Hepatic stellate cell (primary cell): ENCODE data around the gene ITPRID1.
"Not testable (repeated sequence)": the region's sequence is repeated elsewhere in the genome, so short reads cannot be mapped to it uniquely, and the experiment has no call there.

Experiments
- DNase-seq: peaks from one replicate; pipeline ENCODE4 v3.0.0; 2011; ENCODE audit warnings: low spot score

ITPRID1 gene

GRCh38 chr7:31513790-31514189 is at the start of gene ITPRID1:
TSS of gene ITPRID1 (plus strand) at chr7:31514090. CDS start at chr7:31553025, 38,935 bp downstream.
- DNase-seq, result no peak

DNA sequence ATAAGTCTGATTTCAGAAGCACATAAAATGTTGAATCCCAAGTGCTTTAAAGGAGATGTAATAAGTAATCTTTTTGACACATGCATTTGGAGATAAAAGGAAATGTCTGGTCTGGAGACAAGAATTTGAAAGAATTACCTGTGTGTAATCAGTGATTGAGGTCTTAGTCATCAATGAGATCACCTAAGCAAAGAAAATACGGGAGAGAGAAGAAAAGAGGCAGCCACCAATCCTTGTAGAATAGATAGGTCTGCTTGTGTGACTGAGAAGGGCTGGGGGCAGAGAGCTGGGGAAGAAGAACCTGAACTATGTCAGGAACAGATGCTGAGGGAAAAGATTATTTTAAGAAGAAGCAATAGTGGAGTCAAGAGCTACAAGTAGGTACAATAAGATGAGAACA is 49.3 kb upstream of the ITPRID1 start:
- DNase-seq, result no peak

GRCh38 chr7:31465285-31465684 is 48.6 kb upstream of the ITPRID1 start:
- no peak for DNase-seq

- no peak for DNase-seq
These were observed 47.9 kb upstream of the ITPRID1 start for GRCh38 chr7:31466036-31466435.

DNA sequence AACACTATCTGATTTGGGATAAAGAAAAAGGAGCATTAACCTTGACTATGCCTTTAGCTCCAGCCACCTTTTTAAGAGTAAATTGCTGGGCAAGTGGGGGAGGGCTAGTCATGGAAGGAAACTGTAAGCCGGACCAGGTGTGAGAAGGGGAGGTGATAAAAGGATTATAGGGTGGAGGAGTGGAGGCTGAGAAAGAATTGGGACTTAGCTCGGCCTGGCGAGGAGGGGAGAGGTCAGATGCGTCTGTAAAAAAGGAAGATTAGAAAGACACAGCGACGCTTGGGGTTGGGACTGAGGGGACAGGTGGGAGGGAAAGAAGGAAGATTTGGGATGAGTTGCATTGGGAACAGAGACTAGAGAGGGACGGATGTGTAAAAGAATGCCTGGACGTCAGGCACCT is 43.0 kb upstream of the ITPRID1 start:
- DNase-seq, result not testable (repeated sequence)

- no peak for DNase-seq
These were observed 38.5 kb upstream of the ITPRID1 start for GRCh38 chr7:31475368-31475767.

- DNase-seq, result no peak
These were observed 37.7 kb upstream of the ITPRID1 start for GRCh38 chr7:31476073-31476745.

DNA sequence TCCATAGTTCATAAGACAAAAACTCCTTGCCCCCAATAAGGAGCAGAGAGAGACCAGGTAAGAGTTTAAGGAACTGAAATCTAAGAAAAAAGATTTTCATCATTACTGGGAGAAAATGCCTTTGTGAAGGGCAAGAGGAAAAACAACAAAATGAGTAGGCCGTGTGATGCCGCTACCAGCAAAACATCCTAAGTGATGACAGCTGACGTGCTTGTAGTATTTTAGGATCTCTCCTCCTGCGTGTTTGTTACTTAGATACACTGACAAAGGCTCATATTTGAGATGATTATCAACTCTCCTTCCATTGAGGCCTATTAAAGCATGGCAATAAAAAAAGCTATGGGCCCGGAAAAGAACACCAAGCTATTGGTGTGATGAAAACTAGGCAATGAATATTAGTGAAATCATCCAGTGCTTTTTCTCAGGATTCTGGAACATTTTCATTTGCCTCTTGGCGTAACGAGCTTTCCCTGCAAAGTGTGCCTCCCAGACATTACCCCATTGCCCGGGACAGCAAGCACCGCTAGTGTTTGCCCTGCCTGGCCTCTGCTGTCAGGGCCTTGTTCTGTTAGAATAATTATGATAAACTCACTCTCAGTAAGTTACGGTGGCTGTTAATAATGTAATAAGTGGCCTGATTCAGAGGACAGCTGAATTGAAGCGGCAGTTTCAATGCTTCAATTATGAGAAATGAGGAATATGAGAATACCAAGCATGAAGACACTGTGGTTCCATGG is 36.8 kb upstream of the ITPRID1 start:
- DNase-seq, result no peak

DNA sequence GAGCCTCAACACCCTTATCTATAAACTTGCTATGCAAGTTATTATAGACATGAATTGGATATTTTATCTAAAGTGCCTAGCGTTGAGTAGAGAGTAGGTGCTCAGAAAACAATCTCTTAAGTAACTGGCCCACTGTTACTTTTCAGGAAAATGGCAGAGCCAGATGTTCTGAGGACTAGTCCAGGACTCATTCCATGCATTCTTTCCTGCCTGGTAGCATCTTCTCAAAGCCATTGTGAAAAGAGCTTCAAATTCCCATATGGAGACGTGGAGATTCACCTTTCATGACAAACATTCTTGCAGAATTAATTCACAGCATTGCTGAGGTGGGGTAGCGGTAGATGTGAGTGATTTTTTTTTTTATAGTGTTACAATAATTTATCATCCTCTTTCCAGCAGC is 35.9 kb upstream of the ITPRID1 start:
- DNase-seq, result no peak

DNA sequence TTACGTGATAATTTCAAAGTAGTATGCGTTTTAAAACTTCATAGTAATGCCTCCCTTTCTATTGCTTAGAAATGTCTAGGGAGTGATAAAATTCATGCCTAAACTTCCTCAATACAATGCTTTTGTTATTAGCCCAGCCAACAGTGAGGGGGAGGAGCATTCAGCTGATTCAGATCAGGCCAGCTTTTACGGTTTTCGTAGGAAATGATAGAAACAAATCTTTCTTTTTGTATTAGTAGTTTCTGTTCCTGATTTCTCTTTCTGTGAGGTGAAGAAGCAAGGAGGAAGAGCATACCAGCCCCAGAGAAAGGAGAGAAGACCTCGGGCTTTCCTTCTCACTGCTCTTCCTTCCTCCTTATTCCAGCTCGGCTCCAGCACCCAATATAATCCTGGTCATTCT is 35.2 kb upstream of the ITPRID1 start:
- DNase-seq, result no peak

DNA sequence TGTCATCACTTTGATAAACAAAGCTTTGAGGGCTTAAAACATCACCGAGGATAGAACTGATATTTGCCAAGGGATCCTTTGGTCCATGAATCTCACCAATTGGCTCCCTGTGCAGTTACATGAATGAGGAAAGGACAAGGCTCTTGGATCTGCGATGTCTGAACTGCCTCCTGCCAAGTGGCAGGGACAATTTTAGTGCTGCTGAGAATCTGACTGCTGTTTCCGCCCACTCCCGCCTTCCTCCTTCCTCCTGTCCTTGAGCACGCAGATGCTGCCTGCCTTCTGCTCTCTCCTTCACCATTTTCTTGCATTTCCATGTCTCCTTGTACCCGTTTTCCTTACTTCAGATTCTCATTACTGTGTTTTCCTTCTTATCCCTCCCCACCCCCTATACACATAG is 26.8 kb upstream of the ITPRID1 start:
- DNase-seq, result no peak

DNA sequence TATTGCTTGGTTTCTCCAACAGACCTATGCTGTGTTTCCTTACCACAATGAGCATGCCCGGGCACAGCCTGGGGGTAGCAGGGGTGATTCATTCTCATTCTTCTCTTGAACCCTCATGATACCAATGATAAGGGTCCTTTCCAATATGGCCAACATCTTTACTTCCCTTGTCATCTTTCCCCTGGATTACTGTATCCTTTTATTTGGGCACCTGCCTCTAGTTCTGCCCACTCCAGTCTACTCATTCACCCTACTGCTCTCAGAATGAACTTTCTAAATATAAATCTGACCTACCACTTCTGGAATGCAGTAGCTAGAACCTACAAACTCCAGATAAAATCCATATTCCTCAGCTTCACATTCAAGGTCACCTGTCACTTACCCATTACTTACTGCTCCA is 26.4 kb upstream of the ITPRID1 start:
- no peak for DNase-seq

- peak; percentile 9 for DNase-seq
These were observed 25.2 kb upstream of the ITPRID1 start for GRCh38 chr7:31488562-31489203.

GRCh38 chr7:31490796-31491314 is 23.0 kb upstream of the ITPRID1 start:
- DNase-seq, result no peak

- DNase-seq, result no peak
These were observed 21.8 kb upstream of the ITPRID1 start for GRCh38 chr7:31492086-31492485.

DNA sequence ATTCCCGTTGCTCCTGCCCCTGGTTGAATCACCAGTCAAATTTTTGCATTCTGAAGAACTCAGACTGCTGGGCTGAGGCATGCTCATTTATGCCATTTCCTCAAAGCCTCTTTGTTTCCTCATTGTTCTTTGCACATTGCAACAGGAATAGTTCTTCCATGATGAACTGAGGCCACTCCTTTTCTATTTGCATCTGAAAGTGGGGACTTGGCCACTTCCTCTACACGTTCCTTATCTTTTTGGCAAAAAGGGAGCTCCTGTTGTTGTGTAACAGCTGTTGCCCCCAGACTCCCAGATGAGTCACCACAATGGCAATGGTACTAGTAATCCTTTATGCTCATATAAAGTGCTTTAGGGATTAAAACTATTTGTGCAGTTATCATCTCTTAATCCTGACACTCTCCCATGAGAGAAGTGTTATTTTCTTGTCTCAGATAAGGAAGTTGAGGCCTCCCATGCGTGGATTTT is 20.1 kb upstream of the ITPRID1 start:
- no peak for DNase-seq

- no peak for DNase-seq
These were observed 19.5 kb upstream of the ITPRID1 start for GRCh38 chr7:31494421-31494820.

GRCh38 chr7:31495653-31496052 is 18.2 kb upstream of the ITPRID1 start:
- DNase-seq, result no peak

- no peak for DNase-seq
These were observed 16.4 kb upstream of the ITPRID1 start for GRCh38 chr7:31497516-31497915.

DNA sequence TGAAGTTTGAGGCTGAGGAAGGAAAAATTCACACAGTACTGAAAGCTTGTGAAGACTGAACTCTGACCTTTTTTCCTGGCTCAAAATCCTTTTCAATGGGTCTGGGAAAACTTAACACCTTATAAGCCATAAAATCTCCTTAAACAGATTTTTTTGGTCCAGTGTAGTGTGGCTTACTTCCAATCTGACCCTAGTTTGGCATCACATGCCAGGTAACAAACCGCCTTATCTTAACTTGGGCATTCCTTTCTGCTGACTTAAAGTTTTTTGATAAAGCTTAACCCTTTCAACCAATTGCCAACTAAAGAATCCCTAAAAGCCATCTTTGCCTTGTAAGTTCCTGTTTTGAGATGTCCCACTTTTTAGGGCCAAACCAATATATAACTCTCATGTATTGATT is 13.2 kb upstream of the ITPRID1 start:
- DNase-seq, result no peak

DNA sequence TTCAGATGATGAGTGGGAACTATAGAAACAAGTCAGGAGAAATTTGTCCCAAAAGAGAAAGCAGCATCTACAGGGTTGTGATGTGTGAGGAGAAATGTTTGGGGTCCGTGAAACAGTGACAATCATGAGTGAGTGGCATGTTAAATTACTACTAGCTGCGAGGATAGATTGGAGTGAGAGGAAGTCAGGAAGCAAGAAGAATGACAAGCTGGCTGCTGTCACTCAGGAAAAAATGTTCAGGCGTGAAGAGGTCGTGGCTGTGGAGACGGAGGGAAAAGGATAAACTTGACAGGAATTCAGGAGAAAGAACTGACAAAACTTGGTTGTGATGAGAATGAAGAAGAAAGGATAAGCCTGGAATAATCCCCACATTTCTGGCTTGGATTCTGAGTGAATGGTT is 5.1 kb upstream of the ITPRID1 start:
- DNase-seq, result no peak

GRCh38 chr7:31512166-31512565 is 1.7 kb upstream of the ITPRID1 start:
- no peak for DNase-seq
